Ureter (tissue), 1 donor: ENCODE results near the gene PTOV1. TPM values are rescaled to one million over a fixed set of nuclear protein-coding genes. Genes with fewer than 3 reads are reported as not detected.

Source experiments
- DNase-seq: peaks from one replicate; pipeline ENCODE4 v3.0.0-alpha.2; 2020; ENCODE audit warnings: low spot score
- total RNA-seq: library from RNA; stranded (reverse); gene quantifications from one replicate; pipeline ENCODE4 v1.2.4, GENCODE V29; 2023
- donor health status: DM: yes; HTN: yes; CAD: no.

PTOV1 gene
- total RNA-seq, 1 donor from 2014 or later, result 105 TPM

GRCh38 chr19:49888510-49888824 is 37.5 kb downstream of the PTOV1 start:
- no peak for DNase-seq

GRCh38 chr19:49889038-49889686 is 38.2 kb downstream of the PTOV1 start:
- DNase-seq, result no peak

- DNase-seq, result no peak
Measured at GRCh38 chr19:49889687-49890348, 38.9 kb downstream of the PTOV1 start.

- no peak for DNase-seq
Measured at GRCh38 chr19:49890349-49891311, 39.7 kb downstream of the PTOV1 start.

GRCh38 chr19:49891393-49891792 is 40.4 kb downstream of the PTOV1 start:
- DNase-seq, result no peak

GRCh38 chr19:49892716-49893115 is 41.8 kb downstream of the PTOV1 start:
- no peak for DNase-seq

- DNase-seq, result no peak
Measured at GRCh38 chr19:49894011-49894664, 43.2 kb downstream of the PTOV1 start.

GRCh38 chr19:49894879-49895565 is 44.1 kb downstream of the PTOV1 start:
- DNase-seq, result no peak

- no peak for DNase-seq
Measured at GRCh38 chr19:49895566-49896297, 44.8 kb downstream of the PTOV1 start.

GRCh38 chr19:49896863-49897621 is 46.1 kb downstream of the PTOV1 start, which contains the start of gene IL4I1:
Gene IL4I1 (minus strand): TSS chr19:49896887. CDS start chr19:49896160, 727 bp downstream.
- peak; percentile 63 for DNase-seq

GRCh38 chr19:49904136-49904535 is 53.2 kb downstream of the PTOV1 start:
- DNase-seq, result no peak

- no peak for DNase-seq
Measured at GRCh38 chr19:49906879-49907564, 56.1 kb downstream of the PTOV1 start.

GRCh38 chr19:49907745-49908446 is 56.9 kb downstream of the PTOV1 start:
- DNase-seq, result no peak

GRCh38 chr19:49908480-49909420 is 57.8 kb downstream of the PTOV1 start:
- DNase-seq, result no peak

GRCh38 chr19:49910179-49910578 is 59.2 kb downstream of the PTOV1 start:
- no peak for DNase-seq
